HG03342 (cell line): ENCODE data around the gene DNMT3L.
"Not testable (repeated sequence)": the region's sequence is repeated elsewhere in the genome, so short reads cannot be mapped to it uniquely, and the experiment has no call there.

ENCODE experiments used
- ATAC-seq: cut with Tn5 transposase; IDR thresholded peaks from one replicate; pipeline ENCODE4 v1.9.1; 2021; ENCODE audit warnings: mild to moderate bottlenecking, moderate library complexity; ENCODE audit not compliant: unreplicated experiment

The DNMT3L gene

DNA sequence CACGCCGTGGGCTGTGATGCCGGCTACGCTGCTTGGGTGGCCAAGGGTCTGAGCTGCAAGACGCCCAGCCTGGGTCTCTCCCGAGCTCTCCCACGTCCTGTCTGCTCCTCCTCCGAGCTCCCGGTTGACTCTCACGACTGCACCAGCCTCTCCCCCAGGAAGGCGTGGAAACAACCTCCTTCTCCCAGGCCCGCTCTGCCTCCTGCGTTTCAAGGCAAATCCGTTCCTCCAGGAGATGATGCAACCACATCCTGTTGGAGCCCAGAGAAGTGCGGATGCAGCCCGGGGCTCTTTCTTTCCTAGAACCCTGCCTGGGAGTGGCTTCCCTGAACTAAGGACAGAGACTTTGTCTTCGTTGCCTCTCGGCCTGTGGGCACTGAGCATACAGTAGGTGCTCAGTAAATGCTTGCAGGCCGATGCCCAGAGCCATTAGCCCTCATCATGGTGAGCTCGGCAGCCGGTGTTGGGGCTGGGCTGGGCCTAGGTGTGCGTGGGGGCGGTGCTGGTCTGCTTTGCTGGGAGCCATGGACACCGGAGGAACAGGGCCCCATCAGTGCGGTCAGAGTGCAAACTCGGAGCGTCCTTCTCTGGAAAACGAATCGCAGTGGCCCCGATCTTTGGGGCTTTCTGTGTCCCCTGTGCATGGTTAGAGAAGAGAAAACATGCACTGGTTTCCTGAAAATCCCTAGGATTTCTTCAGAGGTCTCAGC is 59.0 kb downstream of the DNMT3L start:
- ATAC-seq, result not testable (repeated sequence)

DNA sequence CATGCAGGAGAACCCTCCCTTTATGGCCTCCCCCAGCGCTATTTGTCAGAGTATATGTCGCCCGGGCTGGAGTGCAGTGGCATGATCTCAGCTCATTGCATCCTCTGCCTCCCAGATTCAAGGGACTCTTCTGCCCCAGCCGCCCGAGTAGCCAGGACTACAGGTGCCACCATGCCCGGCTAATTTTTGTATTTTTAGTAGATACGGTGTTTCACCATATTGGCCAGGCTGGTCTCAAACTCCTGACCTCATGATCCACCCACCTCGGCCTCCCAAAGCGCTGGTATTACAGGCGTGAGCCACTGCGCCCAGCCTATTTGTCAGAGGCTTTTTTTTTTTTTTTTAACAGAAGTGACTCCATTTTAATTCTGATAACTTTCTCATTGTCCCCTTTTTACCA is 61.7 kb downstream of the DNMT3L start:
- ATAC-seq, result not testable (repeated sequence)

DNA sequence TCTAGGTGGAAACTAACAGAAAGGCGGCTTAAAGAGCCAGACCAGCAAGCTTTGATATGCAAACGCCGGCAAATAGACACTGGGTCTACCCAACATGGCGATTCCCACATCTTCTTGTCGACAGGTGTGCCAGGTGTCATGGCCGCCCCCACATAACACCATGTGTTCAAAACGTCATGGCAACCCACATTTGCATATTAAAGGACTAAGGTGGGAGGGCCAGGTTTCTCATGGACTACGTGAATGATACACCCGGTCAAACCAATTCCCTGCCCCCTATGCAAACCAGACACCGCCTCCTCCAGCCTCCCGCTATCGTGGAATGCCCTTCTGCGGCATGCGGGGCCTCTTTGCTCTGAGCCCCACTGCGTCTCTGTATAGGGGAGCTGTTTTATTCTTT is 62.2 kb downstream of the DNMT3L start:
- no peak for ATAC-seq

DNA sequence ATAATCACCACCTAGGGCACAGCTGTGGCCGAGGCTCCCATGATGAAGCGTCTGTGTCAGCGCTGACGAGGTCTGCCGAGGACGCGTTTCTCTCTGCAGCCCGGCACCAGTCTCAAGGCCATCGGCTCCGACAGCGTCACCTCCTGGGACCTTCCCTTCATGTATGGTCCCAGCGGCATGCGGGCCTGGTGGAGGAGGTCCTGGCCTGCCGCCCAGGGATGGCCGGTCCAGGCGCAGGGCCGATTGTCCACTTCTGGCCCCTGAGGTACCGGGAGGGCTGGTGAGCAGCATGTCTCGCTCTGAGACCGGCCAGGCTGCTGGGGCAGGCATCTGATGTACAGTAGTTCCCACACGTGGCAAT is 64.6 kb downstream of the DNMT3L start:
- not testable (repeated sequence) for ATAC-seq
